ENCODE results near the gene CD247. TPM values are rescaled to one million over a fixed set of nuclear protein-coding genes. Genes with fewer than 3 reads are reported as not detected.

The CD247 gene
- total RNA-seq, 1 donor from 2014 or later: not detected

DNA sequence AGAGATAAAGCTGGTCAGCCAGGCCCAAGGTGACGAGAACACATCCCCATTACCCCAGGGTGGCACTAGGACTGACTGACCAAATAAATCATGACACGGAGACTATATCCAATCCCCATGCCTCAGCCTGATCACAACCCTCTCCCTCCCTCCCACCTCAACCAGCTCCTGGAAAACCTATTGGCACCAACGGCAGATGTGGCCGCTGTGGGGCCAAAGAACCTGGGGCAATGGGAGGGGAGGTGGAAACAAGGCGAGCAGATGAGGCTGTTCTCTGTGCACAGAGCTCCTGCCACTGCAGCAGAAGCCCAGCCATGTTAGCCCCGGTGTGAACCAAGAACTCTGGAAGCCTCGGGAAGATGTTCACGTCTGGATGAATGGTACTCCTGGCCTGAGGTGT lies 77.6 kb downstream of the CD247 start:
- peaks cover 7% of the 10 kb centered on the region for H3K4me1 Mint-ChIP-seq (ENCODE audit: low read depth, unreplicated experiment)
- no peak for DNase-seq
- peaks cover 14% of the 10 kb centered on the region for H3K27me3 Mint-ChIP-seq (ENCODE audit: unreplicated experiment)

DNA sequence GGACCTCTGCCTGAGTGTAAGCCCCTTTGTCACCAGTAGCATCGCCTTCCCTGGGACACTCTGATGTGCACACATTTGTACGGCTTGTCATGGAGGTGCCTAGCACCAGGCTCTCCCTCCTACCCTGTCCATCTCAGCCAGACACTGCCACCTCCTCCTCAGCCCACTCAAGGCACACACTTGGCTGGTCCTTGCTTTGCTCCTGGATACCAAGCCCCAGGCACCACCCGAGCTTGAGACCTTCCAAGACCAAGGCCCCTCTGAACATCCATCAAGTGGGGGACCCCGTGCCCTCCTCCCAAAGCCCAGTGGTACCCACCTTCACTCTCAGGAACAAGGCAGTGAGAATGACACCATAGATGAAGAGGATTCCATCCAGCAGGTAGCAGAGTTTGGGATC lies 78.0 kb downstream of the CD247 start:
- H3K4me1 Mint-ChIP-seq (ENCODE audit: low read depth, unreplicated experiment): peaks cover 7% of the 10 kb centered on the region
- peaks cover 16% of the 10 kb centered on the region for H3K27me3 Mint-ChIP-seq (ENCODE audit: unreplicated experiment)
- peak overlapping the region; percentile 80 for H3K4me3 Mint-ChIP-seq (ENCODE audit: unreplicated experiment)
- peaks cover 3% of the 10 kb centered on the region for H3K9me3 Mint-ChIP-seq (ENCODE audit: unreplicated experiment)
- peaks cover 9% of the 10 kb centered on the region for H3K36me3 Mint-ChIP-seq (ENCODE audit: unreplicated experiment)
- DNase-seq: no peak
- TF ChIP-seq, protein P1, sequence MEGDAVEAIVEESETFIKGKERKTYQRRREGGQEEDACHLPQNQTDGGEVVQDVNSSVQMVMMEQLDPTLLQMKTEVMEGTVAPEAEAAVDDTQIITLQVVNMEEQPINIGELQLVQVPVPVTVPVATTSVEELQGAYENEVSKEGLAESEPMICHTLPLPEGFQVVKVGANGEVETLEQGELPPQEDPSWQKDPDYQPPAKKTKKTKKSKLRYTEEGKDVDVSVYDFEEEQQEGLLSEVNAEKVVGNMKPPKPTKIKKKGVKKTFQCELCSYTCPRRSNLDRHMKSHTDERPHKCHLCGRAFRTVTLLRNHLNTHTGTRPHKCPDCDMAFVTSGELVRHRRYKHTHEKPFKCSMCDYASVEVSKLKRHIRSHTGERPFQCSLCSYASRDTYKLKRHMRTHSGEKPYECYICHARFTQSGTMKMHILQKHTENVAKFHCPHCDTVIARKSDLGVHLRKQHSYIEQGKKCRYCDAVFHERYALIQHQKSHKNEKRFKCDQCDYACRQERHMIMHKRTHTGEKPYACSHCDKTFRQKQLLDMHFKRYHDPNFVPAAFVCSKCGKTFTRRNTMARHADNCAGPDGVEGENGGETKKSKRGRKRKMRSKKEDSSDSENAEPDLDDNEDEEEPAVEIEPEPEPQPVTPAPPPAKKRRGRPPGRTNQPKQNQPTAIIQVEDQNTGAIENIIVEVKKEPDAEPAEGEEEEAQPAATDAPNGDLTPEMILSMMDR (IDR thresholded peaks at IDR 0.05; ENCODE audit: partially characterized antibody, unreplicated experiment): no peak
- H3K27ac Mint-ChIP-seq (ENCODE audit: unreplicated experiment): no peak overlapping the region

More for the DNA sequence above, 77.6 kb downstream of the CD247 start:
- TF ChIP-seq, protein P1 (IDR thresholded peaks at IDR 0.05; ENCODE audit: partially characterized antibody, unreplicated experiment): no peak
- H3K4me3 Mint-ChIP-seq (ENCODE audit: unreplicated experiment): no peak overlapping the region
- H3K9me3 Mint-ChIP-seq (ENCODE audit: unreplicated experiment): peaks cover 3% of the 10 kb centered on the region
- H3K27ac Mint-ChIP-seq (ENCODE audit: unreplicated experiment): no peak overlapping the region
- peaks cover 9% of the 10 kb centered on the region for H3K36me3 Mint-ChIP-seq (ENCODE audit: unreplicated experiment)

DNA sequence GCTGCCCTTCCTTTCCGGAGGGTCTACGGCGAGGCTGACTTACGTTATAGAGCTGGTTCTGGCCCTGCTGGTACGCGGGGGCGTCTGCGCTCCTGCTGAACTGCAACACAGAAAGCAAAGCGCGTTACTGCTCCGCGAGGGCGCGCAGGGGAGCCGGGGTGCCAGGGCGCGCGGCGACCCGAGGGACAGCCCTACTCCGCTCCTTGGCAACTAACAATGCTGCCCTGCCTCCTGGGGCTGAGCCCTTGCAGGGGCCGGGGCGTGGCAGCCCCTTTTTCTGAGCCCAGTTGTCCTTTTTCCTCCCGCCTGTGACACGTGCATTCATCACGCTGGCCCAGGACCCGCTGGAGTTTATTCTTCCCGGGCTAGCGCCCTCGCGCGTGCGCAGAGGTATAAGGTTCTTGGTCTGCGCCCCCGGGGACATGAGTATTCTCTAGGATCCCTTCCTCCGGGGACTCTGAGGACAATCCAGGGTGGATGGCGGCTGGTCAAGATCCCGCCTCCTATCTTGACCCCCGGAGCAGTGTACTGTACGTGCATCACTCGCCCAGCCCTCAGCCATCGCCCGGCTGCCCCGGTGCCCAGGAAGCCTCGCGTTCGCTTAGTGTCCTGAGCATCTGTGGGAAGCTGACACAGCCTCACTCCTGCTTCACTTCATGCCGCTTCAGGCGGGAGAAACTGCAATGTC lies 78.9 kb downstream of the CD247 start:
- TF ChIP-seq, protein P1 (IDR thresholded peaks at IDR 0.05; ENCODE audit: partially characterized antibody, unreplicated experiment): no peak
- H3K27me3 Mint-ChIP-seq (ENCODE audit: unreplicated experiment): peaks cover 16% of the 10 kb centered on the region
- peaks cover 3% of the 10 kb centered on the region for H3K9me3 Mint-ChIP-seq (ENCODE audit: unreplicated experiment)
- peak; percentile 74 for DNase-seq
- H3K4me3 Mint-ChIP-seq (ENCODE audit: unreplicated experiment): peak overlapping the region; percentile 80
- H3K36me3 Mint-ChIP-seq (ENCODE audit: unreplicated experiment): peaks cover 9% of the 10 kb centered on the region
- no peak overlapping the region for H3K27ac Mint-ChIP-seq (ENCODE audit: unreplicated experiment)
- H3K4me1 Mint-ChIP-seq (ENCODE audit: low read depth, unreplicated experiment): peaks cover 7% of the 10 kb centered on the region

DNA sequence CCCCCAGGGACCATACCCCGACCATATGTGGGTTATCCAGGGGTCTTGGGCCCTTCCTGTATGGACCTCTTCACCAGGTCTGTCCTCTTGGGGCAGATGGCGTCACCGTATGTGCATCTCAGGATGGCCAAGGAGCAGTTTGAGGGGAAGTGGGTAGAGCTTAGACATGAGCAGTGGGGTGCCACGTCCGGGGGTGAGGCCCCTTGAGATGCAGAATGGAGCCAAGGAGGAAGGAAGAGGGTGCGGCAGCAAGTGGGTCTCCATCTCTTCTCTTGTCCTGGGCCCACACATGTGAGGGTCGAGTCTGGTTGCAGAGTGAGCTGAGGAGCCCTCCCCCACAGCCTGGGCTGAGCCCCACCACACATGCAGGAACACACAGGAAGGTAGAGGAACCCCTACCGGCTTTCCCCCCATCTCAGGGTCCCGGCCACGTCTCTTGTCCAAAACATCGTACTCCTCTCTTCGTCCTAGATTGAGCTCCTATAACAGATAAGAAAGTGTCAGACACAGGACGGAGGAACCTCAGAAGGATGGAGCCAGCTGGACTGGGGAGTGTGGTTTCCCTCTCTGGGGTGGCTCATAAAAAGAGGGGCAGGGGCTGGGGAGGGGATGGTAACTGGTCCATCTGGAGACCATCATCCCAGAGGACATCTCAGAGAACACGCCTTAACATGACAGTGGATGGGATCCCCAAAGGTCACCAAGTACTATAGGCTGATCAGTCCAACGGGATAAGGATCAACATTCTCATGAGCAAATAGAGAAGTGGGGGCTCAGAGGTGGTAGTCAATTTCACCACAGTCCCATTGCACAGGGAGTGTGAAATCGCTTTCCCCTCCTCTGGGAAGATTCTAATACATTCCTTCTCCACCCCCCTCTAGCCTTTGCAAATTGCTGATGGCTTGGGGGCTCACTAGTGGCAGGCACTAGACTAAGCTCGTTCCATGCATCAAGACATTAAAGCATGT lies 79.9 kb downstream of the CD247 start:
- Mint-ChIP-seq H3K4me1 (ENCODE audit: low read depth, unreplicated experiment) (peaks cover 4% of the 10 kb centered on the region), H3K27ac (ENCODE audit: unreplicated experiment) (no peak overlapping the region), H3K4me3 (ENCODE audit: unreplicated experiment) (peak overlapping the region; percentile 80), H3K36me3 (ENCODE audit: unreplicated experiment) (peaks cover 9% of the 10 kb centered on the region), H3K9me3 (ENCODE audit: unreplicated experiment) (peaks cover 3% of the 10 kb centered on the region), H3K27me3 (ENCODE audit: unreplicated experiment) (peaks cover 16% of the 10 kb centered on the region)
- TF ChIP-seq, protein P1 (IDR thresholded peaks at IDR 0.05; ENCODE audit: partially characterized antibody, unreplicated experiment): no peak
- DNase-seq: no peak
